Measurements from ENCODE around the gene FBXO47.

Gene FBXO47

DNA sequence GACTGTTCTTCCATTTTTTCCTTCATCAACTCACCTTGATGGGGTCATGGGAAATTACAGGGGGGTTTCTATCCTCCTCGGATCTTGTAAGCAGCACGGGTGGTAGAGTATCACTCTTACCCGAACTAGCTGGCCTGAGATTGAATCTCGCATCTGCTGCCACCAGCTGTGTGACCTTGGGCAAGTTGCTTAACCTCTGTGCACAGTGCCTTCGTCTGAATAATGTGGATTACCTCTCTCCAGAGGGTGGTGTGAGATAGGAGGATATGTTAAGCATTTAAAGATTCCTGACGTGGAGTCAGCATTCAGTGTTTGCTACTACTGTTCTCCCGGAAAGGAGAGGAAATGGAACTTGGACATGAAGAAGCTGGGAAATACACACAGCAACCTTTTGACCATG, 72.9 kb downstream of the FBXO47 start:
- Histone ChIP-seq H3K27me3 (ENCODE audit: control insufficient read depth, insufficient read depth, low read length) (no peaks in the 10 kb centered on the region), H3K9ac (ENCODE audit: low read depth, low read length) (no peak overlapping the region), H3K4me1 (ENCODE audit: control insufficient read depth, insufficient read depth, low read length) (no peaks in the 10 kb centered on the region), H3K4me3 (ENCODE audit: low read depth, low read length) (no peak overlapping the region), H3K36me3 (ENCODE audit: control insufficient read depth, insufficient read depth, low read length) (peaks cover 37% of the 10 kb centered on the region), H3K9me3 (ENCODE audit: control insufficient read depth, insufficient read depth, low read length) (no peaks in the 10 kb centered on the region)

DNA sequence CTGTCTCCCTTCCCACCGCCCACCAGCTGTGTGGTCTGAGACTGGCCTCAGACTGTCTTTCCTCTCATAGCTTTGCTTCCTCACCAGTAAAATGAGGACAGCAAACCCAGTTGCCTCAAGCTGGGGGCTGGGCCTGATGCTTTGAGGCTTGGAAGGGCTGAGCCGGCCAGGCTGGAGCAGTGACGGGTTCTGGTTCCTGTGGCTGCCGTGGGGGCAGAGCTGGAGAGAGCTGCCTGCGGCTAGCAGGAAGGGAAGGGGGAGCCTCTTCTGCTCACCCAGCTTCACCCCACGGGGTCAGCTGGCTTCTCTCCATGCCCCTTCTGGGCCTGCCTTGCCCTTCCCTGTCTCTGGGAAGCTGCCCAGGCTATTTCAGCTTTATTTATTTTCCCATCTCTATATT, 73.6 kb downstream of the FBXO47 start:
- H3K9ac ChIP-seq (ENCODE audit: low read depth, low read length): no peak overlapping the region
- no peak overlapping the region for H3K4me3 ChIP-seq (ENCODE audit: low read depth, low read length)
- no peaks in the 10 kb centered on the region for H3K9me3 ChIP-seq (ENCODE audit: control insufficient read depth, insufficient read depth, low read length)
- H3K4me1 ChIP-seq (ENCODE audit: control insufficient read depth, insufficient read depth, low read length): no peaks in the 10 kb centered on the region
- H3K27me3 ChIP-seq (ENCODE audit: control insufficient read depth, insufficient read depth, low read length): no peaks in the 10 kb centered on the region
- peaks cover 31% of the 10 kb centered on the region for H3K36me3 ChIP-seq (ENCODE audit: control insufficient read depth, insufficient read depth, low read length)

DNA sequence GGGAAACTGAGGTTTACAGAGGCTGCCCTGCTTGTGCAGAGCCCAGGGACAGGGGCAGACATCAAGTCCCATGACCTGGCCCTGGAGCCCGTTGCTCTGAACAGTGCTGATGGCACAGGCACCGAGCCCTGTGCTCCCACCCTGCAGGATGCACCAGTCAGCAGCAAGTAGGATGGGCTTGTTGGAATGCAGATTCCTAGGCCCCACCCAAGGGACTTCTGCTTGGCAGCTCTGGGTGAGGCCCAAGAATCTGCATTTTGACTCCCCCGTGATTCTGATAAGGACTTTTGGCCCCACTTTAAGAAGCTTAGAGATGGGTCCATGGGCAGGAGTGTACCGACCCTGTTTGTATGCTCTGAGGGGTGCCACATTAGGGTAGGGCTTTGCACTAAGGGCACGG, 74.1 kb downstream of the FBXO47 start:
- Histone ChIP-seq H3K36me3 (ENCODE audit: control insufficient read depth, insufficient read depth, low read length) (peaks cover 27% of the 10 kb centered on the region), H3K9ac (ENCODE audit: low read depth, low read length) (no peak overlapping the region), H3K27me3 (ENCODE audit: control insufficient read depth, insufficient read depth, low read length) (no peaks in the 10 kb centered on the region), H3K4me1 (ENCODE audit: control insufficient read depth, insufficient read depth, low read length) (no peaks in the 10 kb centered on the region), H3K4me3 (ENCODE audit: low read depth, low read length) (no peak overlapping the region), H3K9me3 (ENCODE audit: control insufficient read depth, insufficient read depth, low read length) (no peaks in the 10 kb centered on the region)

DNA sequence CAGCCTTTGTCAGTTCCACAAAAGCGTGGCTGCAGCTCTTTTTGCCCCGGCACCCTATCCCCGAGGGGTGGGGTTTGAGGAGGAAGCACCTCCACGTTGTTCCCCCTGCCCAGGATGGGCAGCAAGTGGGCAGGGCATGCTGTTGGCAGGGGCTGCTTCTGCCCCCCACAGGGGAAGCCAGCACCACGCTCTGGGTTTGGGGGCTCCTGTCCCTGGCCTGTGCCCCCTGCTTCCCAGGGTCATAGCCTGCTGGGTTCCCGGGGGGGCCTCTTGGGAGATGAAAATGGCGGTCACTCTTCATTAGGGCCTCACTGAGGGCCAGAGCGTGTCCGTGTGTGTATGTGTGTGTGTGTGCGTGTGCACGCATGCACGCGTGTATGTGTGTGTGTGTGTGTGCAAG, 74.6 kb downstream of the FBXO47 start:
- Histone ChIP-seq H3K4me1 (ENCODE audit: control insufficient read depth, insufficient read depth, low read length) (no peaks in the 10 kb centered on the region), H3K36me3 (ENCODE audit: control insufficient read depth, insufficient read depth, low read length) (peaks cover 25% of the 10 kb centered on the region), H3K4me3 (ENCODE audit: low read depth, low read length) (no peak overlapping the region), H3K9ac (ENCODE audit: low read depth, low read length) (no peak overlapping the region), H3K27me3 (ENCODE audit: control insufficient read depth, insufficient read depth, low read length) (no peaks in the 10 kb centered on the region), H3K9me3 (ENCODE audit: control insufficient read depth, insufficient read depth, low read length) (no peaks in the 10 kb centered on the region)

DNA sequence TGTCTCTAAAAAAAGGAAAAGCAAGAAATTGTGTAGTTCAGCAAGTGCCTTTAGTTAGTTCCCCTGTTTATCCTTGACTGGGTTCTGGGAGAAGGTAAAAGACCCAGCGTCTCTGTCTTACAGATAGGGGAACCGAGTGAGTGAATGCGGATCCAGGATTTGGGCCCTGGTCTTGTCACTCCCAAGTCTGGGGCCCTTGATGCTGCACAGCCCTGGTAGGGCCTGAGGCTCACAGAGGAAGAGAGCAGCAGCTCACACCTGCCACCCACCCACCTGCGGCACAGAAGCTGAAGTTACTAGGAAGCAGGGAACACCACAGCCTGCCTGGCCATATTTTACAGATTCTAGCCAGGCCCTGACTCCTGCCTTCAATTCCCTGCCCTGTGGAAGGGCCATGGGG, 75.1 kb downstream of the FBXO47 start:
- Histone ChIP-seq H3K9ac (ENCODE audit: low read depth, low read length) (no peak overlapping the region), H3K27me3 (ENCODE audit: control insufficient read depth, insufficient read depth, low read length) (no peaks in the 10 kb centered on the region), H3K36me3 (ENCODE audit: control insufficient read depth, insufficient read depth, low read length) (peaks cover 19% of the 10 kb centered on the region), H3K4me1 (ENCODE audit: control insufficient read depth, insufficient read depth, low read length) (no peaks in the 10 kb centered on the region), H3K4me3 (ENCODE audit: low read depth, low read length) (no peak overlapping the region), H3K9me3 (ENCODE audit: control insufficient read depth, insufficient read depth, low read length) (no peaks in the 10 kb centered on the region)

DNA sequence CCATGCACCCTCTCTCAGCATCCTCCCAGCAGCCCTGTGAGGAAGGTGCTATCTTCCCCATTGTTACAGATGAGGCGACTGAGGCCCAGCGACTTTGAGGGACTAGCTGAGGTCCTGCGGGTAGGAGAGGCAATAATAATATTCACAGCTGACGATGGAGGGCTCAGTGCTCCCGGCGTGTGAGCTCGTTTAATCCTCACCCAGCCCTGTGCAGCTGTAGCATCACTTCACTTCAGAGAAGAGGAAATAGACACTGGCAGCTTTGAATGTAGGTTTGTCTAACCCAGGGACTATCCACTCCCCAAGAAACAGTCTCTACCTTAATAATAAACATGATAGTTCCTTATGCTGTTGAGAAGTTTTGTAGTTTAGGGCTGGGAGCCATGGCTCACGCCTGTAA, 75.8 kb downstream of the FBXO47 start:
- no peaks in the 10 kb centered on the region for H3K4me1 ChIP-seq (ENCODE audit: control insufficient read depth, insufficient read depth, low read length)
- no peak overlapping the region for H3K9ac ChIP-seq (ENCODE audit: low read depth, low read length)
- H3K36me3 ChIP-seq (ENCODE audit: control insufficient read depth, insufficient read depth, low read length): peaks cover 17% of the 10 kb centered on the region

DNA sequence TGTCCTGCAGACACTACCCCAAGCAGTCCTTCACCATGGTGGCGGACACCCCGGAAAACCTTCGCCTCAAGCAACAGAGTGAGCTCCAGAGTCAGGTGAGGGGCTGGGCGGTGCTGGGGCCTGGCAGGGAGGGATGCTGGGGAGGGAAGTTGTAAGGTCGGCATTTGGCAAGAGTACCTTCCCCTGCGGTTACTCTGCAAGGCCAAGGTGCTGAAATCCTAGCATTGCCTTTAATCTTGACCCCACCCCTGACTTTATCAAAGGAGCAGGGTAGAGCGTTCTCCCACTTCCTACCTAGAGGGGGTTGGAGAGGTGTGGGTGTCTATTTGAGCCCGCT, 76.8 kb downstream of the FBXO47 start:
- Histone ChIP-seq H3K4me1 (ENCODE audit: control insufficient read depth, insufficient read depth, low read length) (peaks cover 7% of the 10 kb centered on the region), H3K27me3 (ENCODE audit: control insufficient read depth, insufficient read depth, low read length) (no peaks in the 10 kb centered on the region), H3K36me3 (ENCODE audit: control insufficient read depth, insufficient read depth, low read length) (peaks cover 16% of the 10 kb centered on the region), H3K9me3 (ENCODE audit: control insufficient read depth, insufficient read depth, low read length) (no peaks in the 10 kb centered on the region), H3K9ac (ENCODE audit: low read depth, low read length) (no peak overlapping the region), H3K4me3 (ENCODE audit: low read depth, low read length) (no peak overlapping the region)

More for the DNA sequence above, 75.8 kb downstream of the FBXO47 start:
- Histone ChIP-seq H3K9me3 (ENCODE audit: control insufficient read depth, insufficient read depth, low read length) (no peaks in the 10 kb centered on the region), H3K27me3 (ENCODE audit: control insufficient read depth, insufficient read depth, low read length) (no peaks in the 10 kb centered on the region), H3K4me3 (ENCODE audit: low read depth, low read length) (no peak overlapping the region)

DNA sequence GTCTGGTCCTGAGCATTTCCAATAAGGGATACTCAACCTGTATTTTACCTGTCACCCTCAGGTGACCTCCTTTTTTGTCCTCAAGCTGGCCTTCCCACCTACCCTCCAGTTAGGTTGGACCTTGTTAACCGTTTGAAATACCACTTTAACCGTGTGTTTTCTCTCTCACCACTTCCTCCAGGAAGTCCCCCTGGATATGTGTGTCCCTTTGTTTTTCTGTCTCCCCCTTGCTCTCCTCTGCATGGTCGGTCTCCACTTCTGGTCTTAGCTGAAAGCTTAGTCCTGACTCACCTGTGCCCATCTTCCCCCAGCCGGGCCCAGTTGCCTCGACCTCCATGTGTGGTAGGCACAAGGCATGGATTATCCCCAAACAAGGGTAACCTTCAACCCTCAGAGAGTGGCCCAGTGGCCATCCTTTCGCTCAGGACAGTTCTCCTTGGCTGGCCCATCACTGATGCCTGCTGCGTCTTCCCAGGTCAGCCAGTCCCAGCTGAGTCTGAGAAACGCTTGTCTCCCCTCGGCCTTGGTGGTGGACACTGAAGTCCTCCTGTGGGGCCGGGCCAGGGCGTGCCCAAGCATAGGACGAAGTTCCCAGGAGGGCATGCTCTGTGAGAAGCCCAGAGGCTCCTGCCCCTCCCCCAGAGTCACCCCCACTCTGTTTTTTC, 77.3 kb downstream of the FBXO47 start:
- Histone ChIP-seq H3K4me3 (ENCODE audit: low read depth, low read length) (no peak overlapping the region), H3K36me3 (ENCODE audit: control insufficient read depth, insufficient read depth, low read length) (peaks cover 21% of the 10 kb centered on the region), H3K9me3 (ENCODE audit: control insufficient read depth, insufficient read depth, low read length) (no peaks in the 10 kb centered on the region), H3K9ac (ENCODE audit: low read depth, low read length) (no peak overlapping the region), H3K27me3 (ENCODE audit: control insufficient read depth, insufficient read depth, low read length) (no peaks in the 10 kb centered on the region), H3K4me1 (ENCODE audit: control insufficient read depth, insufficient read depth, low read length) (peaks cover 12% of the 10 kb centered on the region)

DNA sequence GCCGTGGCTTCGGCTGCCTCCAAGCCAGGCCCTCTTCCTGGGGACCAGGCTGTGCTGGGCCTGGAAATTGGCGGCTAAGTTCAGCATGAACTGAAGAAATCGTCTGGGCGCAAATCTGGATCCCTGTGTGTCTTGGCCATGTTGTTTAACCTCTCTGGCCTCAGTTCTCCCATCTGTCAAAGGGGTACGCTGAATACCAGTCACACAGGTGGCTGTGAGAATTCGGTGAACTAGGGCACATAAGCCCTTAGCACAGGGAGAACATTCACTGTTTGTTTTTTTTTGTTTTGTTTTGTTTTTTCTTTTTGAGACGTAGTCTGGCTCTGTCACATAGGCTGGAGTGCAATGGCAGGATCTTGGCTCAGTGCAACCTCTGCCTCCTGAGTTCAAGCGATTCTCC, 78.4 kb downstream of the FBXO47 start:
- no peak overlapping the region for H3K4me3 ChIP-seq (ENCODE audit: low read depth, low read length)
- H3K9me3 ChIP-seq (ENCODE audit: control insufficient read depth, insufficient read depth, low read length): no peaks in the 10 kb centered on the region
- H3K27me3 ChIP-seq (ENCODE audit: control insufficient read depth, insufficient read depth, low read length): no peaks in the 10 kb centered on the region
- H3K9ac ChIP-seq (ENCODE audit: low read depth, low read length): no peak overlapping the region
- peaks cover 12% of the 10 kb centered on the region for H3K4me1 ChIP-seq (ENCODE audit: control insufficient read depth, insufficient read depth, low read length)
- peaks cover 21% of the 10 kb centered on the region for H3K36me3 ChIP-seq (ENCODE audit: control insufficient read depth, insufficient read depth, low read length)

DNA sequence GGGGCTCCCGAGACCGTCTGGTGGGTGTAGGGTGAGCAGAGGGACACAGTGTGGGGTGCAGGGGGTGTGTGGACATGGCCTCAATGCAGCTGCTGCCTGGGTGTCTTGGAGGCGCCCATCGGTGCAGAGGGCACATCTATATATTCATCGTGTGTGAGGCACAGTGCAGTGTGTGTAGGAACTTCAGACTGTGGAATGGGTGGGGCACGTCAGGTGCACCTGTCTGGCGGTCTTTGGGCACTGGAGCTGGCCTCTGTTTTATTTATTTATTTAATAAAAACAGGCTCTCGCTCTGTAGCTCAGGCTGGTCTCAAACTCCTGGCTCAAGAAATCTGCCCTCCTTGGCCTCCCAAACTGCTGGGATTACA, 80.6 kb downstream of the FBXO47 start:
- H3K9ac ChIP-seq (ENCODE audit: low read depth, low read length): no peak overlapping the region

More for the DNA sequence above, 80.6 kb downstream of the FBXO47 start:
- Histone ChIP-seq H3K36me3 (ENCODE audit: control insufficient read depth, insufficient read depth, low read length) (peaks cover 14% of the 10 kb centered on the region), H3K4me1 (ENCODE audit: control insufficient read depth, insufficient read depth, low read length) (peaks cover 21% of the 10 kb centered on the region), H3K9me3 (ENCODE audit: control insufficient read depth, insufficient read depth, low read length) (no peaks in the 10 kb centered on the region), H3K4me3 (ENCODE audit: low read depth, low read length) (no peak overlapping the region), H3K27me3 (ENCODE audit: control insufficient read depth, insufficient read depth, low read length) (no peaks in the 10 kb centered on the region)
